Mesendoderm (in vitro differentiated cells): ENCODE measurements around the gene GDNF.

Source experiments
- DNase-seq: peaks from one replicate; pipeline ENCODE4 v3.0.0; 2013
- H2AK5ac ChIP-seq: 2 replicates; pipeline ENCODE4 v1.6.1; 2013; ENCODE audit warnings: low read length, inconsistent platforms
- H2BK120ac ChIP-seq: 2 replicates; pipeline ENCODE4 v1.6.1; 2013; ENCODE audit warnings: low read depth, mild to moderate bottlenecking, low read length, moderate library complexity, mixed read lengths
- H2BK15ac ChIP-seq: replicated peaks from 2 replicates; pipeline ENCODE4 v1.6.1; 2013; ENCODE audit warnings: low read depth, mild to moderate bottlenecking, moderate library complexity
- H2BK5ac ChIP-seq: 2 replicates; pipeline ENCODE4 v1.6.1; 2013; ENCODE audit warnings: low read length, inconsistent platforms
- H3K18ac ChIP-seq: 2 replicates; pipeline ENCODE4 v1.6.1; 2013; ENCODE audit warnings: mild to moderate bottlenecking, low read length, mixed read lengths
- H3K23ac ChIP-seq: one replicate; pipeline ENCODE4 v1.6.1; 2013; ENCODE audit warnings: low read length
- H3K27ac ChIP-seq: 2 replicates; pipeline ENCODE4 v1.5.1; 2013; ENCODE audit warnings: low read depth, mild to moderate bottlenecking, inconsistent platforms, low read length, moderate library complexity
- H3K27me3 ChIP-seq: 2 replicates; pipeline ENCODE4 v1.6.1; 2013; ENCODE audit warnings: low read length, control low read depth, mild to moderate bottlenecking, inconsistent platforms; ENCODE audit not compliant: insufficient read depth, poor library complexity
- H3K36me3 ChIP-seq: 2 replicates; pipeline ENCODE4 v1.6.1; 2013; ENCODE audit warnings: low read length, inconsistent platforms; ENCODE audit not compliant: control insufficient read depth, insufficient read depth
- H3K4ac ChIP-seq: one replicate; pipeline ENCODE4 v1.6.1; 2013; ENCODE audit warnings: low read depth, mild to moderate bottlenecking, low read length, moderate library complexity
- H3K4me1 ChIP-seq: 2 replicates; pipeline ENCODE4 v1.6.1; 2013; ENCODE audit warnings: low read depth, low read length, inconsistent platforms; ENCODE audit not compliant: control insufficient read depth
- H3K4me2 ChIP-seq: 2 replicates; pipeline ENCODE4 v1.6.1; 2013; ENCODE audit warnings: low read length
- H3K4me3 ChIP-seq: 2 replicates; pipeline ENCODE4 v1.5.1; 2013; ENCODE audit warnings: mild to moderate bottlenecking, low read length
- H3K56ac ChIP-seq: one replicate; pipeline ENCODE4 v1.6.1; 2013; ENCODE audit warnings: low read length
- H3K79me1 ChIP-seq: 2 replicates; pipeline ENCODE4 v1.6.1; 2013; ENCODE audit warnings: low read length, inconsistent platforms
- H3K79me2 ChIP-seq: 2 replicates; pipeline ENCODE4 v1.6.1; 2013; ENCODE audit warnings: mild to moderate bottlenecking, low read length; ENCODE audit not compliant: control insufficient read depth, insufficient read depth
- H3K9ac ChIP-seq: 2 replicates; pipeline ENCODE4 v1.6.1; 2013; ENCODE audit warnings: low read length, inconsistent platforms
- H4K5ac ChIP-seq: one replicate; pipeline ENCODE4 v1.6.1; 2013; ENCODE audit warnings: low read length
- H4K8ac ChIP-seq: one replicate; pipeline ENCODE4 v1.6.1; 2013; ENCODE audit warnings: low read depth, mild to moderate bottlenecking, control low read depth, low read length, moderate library complexity
- WGBS: extraction: QIAGEN DNeasy Blood & Tissue Kit; methylation state at CpG from one replicate; pipeline ENCODE4 v1.1.7; 2013; ENCODE audit warnings: low lambda C conversion rate, missing lambda C conversion rate; ENCODE audit not compliant: insufficient coverage; ENCODE audit errors: extremely low coverage; 5-methylcytosine and 5-hydroxymethylcytosine counted together

The GDNF gene

GRCh38 chr5:37825334-37825915 is 14.4 kb downstream of the GDNF start:
- Histone ChIP-seq H3K56ac (no peak overlapping the region), H2BK15ac (no peak overlapping the region), H3K18ac (no peak overlapping the region), H2AK5ac (no peak overlapping the region), H3K4me1 (peaks cover 2% of the 10 kb centered on the region), H3K4me3 (no peak overlapping the region), H3K27ac (no peak overlapping the region), H2BK120ac (no peak overlapping the region), H2BK5ac (no peak overlapping the region), H3K36me3 (no peaks in the 10 kb centered on the region), H4K8ac (no peak overlapping the region), H3K27me3 (no peaks in the 10 kb centered on the region), H3K9ac (no peak overlapping the region), H3K4me2 (no peak overlapping the region), H3K4ac (no peak overlapping the region), H4K5ac (no peak overlapping the region), H3K79me2 (no peaks in the 10 kb centered on the region), H3K79me1 (no peaks in the 10 kb centered on the region), H3K23ac (no peak overlapping the region)
- DNase-seq: no peak
- WGBS: no CpG with 5 or more reads among the region's 2 CpGs

GRCh38 chr5:37823433-37824152 is 16.2 kb downstream of the GDNF start:
- Histone ChIP-seq H3K79me1 (no peaks in the 10 kb centered on the region), H4K5ac (no peak overlapping the region), H3K4ac (no peak overlapping the region), H3K18ac (no peak overlapping the region), H3K79me2 (no peaks in the 10 kb centered on the region), H2BK15ac (no peak overlapping the region), H2AK5ac (no peak overlapping the region), H3K27ac (no peak overlapping the region), H3K23ac (no peak overlapping the region), H3K56ac (no peak overlapping the region), H3K27me3 (no peaks in the 10 kb centered on the region), H3K4me3 (no peak overlapping the region), H2BK120ac (no peak overlapping the region), H3K9ac (no peak overlapping the region), H4K8ac (no peak overlapping the region), H3K36me3 (no peaks in the 10 kb centered on the region), H2BK5ac (no peak overlapping the region), H3K4me2 (no peak overlapping the region), H3K4me1 (peaks cover 2% of the 10 kb centered on the region)
- DNase-seq: no peak
- no CpG with 5 or more reads among the region's 11 CpGs for WGBS

GRCh38 chr5:37816883-37817282 is 23.0 kb downstream of the GDNF start:
- no peak for DNase-seq
- no peak overlapping the region for H3K27ac ChIP-seq
- H3K4me1 ChIP-seq: no peaks in the 10 kb centered on the region

GRCh38 chr5:37816331-37816730 is 23.5 kb downstream of the GDNF start:
- peak; percentile 24 for DNase-seq

More at GRCh38 chr5:37816883-37817282, 23.0 kb downstream of the GDNF start:
- no peak overlapping the region for H2BK5ac ChIP-seq
- H2AK5ac ChIP-seq: no peak overlapping the region
- H3K4me3 ChIP-seq: no peak overlapping the region
- H3K27me3 ChIP-seq: no peaks in the 10 kb centered on the region
- no peak overlapping the region for H3K4me2 ChIP-seq
- no peak overlapping the region for H4K5ac ChIP-seq
- H3K79me1 ChIP-seq: no peaks in the 10 kb centered on the region
- H3K79me2 ChIP-seq: no peaks in the 10 kb centered on the region
- no peak overlapping the region for H4K8ac ChIP-seq
- WGBS: no CpG with 5 or more reads among the region's 3 CpGs
- no peak overlapping the region for H3K23ac ChIP-seq
- H3K18ac ChIP-seq: no peak overlapping the region
- H2BK120ac ChIP-seq: no peak overlapping the region
- H3K4ac ChIP-seq: no peak overlapping the region
- H3K9ac ChIP-seq: no peak overlapping the region
- no peak overlapping the region for H2BK15ac ChIP-seq
- no peak overlapping the region for H3K56ac ChIP-seq
- H3K36me3 ChIP-seq: no peaks in the 10 kb centered on the region

GRCh38 chr5:37815913-37816312 is 23.9 kb downstream of the GDNF start:
- no peak overlapping the region for H3K27ac ChIP-seq
- H3K18ac ChIP-seq: no peak overlapping the region
- H4K8ac ChIP-seq: no peak overlapping the region
- no peak overlapping the region for H2BK5ac ChIP-seq
- H3K79me2 ChIP-seq: no peaks in the 10 kb centered on the region
- H4K5ac ChIP-seq: no peak overlapping the region
- H3K4ac ChIP-seq: no peak overlapping the region
- H3K4me2 ChIP-seq: no peak overlapping the region
- H3K56ac ChIP-seq: no peak overlapping the region
- H3K4me1 ChIP-seq: no peaks in the 10 kb centered on the region
- no peak overlapping the region for H2AK5ac ChIP-seq
- H2BK120ac ChIP-seq: no peak overlapping the region
- no peak overlapping the region for H3K9ac ChIP-seq
- no peaks in the 10 kb centered on the region for H3K27me3 ChIP-seq
- no peak overlapping the region for H3K4me3 ChIP-seq
- DNase-seq: no peak
- no peak overlapping the region for H2BK15ac ChIP-seq
- no CpG with 5 or more reads among the region's 7 CpGs for WGBS
- no peak overlapping the region for H3K23ac ChIP-seq
- H3K79me1 ChIP-seq: no peaks in the 10 kb centered on the region
- no peaks in the 10 kb centered on the region for H3K36me3 ChIP-seq

More at GRCh38 chr5:37816331-37816730, 23.5 kb downstream of the GDNF start:
- no peaks in the 10 kb centered on the region for H3K79me2 ChIP-seq
- no peak overlapping the region for H3K56ac ChIP-seq
- H3K79me1 ChIP-seq: no peaks in the 10 kb centered on the region
- H3K4ac ChIP-seq: no peak overlapping the region
- H3K4me3 ChIP-seq: no peak overlapping the region
- no peak overlapping the region for H4K8ac ChIP-seq
- no peaks in the 10 kb centered on the region for H3K36me3 ChIP-seq
- no peak overlapping the region for H2AK5ac ChIP-seq
- H2BK15ac ChIP-seq: no peak overlapping the region
- H2BK120ac ChIP-seq: no peak overlapping the region
- no peaks in the 10 kb centered on the region for H3K27me3 ChIP-seq
- no peak overlapping the region for H4K5ac ChIP-seq
- no CpG with 5 or more reads among the region's 3 CpGs for WGBS
- H3K4me2 ChIP-seq: no peak overlapping the region
- H3K9ac ChIP-seq: no peak overlapping the region
- H2BK5ac ChIP-seq: no peak overlapping the region
- no peak overlapping the region for H3K23ac ChIP-seq
- H3K4me1 ChIP-seq: no peaks in the 10 kb centered on the region
- no peak overlapping the region for H3K27ac ChIP-seq
- no peak overlapping the region for H3K18ac ChIP-seq
